Measurements from ENCODE around the gene FUT2.

GRCh38 chr19:48720251-48720612, 24.5 kb downstream of the FUT2 start:
- TF ChIP-seq CTCF (IDR thresholded peaks at IDR 0.05) (no peak), POLR2A (IDR thresholded peaks at IDR 0.05) (peak in 1 of 2 donors; percentile 78)
